ENCODE data around the gene CHFR.

DNA sequence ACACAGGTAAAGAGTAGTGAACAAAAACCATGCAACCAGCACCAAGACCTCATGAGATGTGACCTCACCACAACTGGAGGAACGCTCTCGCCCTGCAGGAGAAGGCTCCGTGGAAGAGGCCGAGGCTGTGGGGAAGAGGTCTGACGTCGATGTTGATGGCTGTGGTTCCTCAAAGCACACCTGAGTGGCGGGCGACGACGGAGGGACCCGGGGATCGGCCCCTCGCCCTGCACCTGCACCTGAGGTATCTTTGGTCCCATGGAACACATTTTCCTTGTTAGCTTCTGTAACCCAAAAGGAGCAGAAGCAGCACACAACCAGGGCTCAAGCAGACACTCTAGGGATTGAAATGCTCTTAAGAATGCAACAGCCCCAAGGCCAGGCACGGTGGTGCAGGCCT lies 17.9 kb downstream of the CHFR start:
- TF ChIP-seq, protein P1, sequence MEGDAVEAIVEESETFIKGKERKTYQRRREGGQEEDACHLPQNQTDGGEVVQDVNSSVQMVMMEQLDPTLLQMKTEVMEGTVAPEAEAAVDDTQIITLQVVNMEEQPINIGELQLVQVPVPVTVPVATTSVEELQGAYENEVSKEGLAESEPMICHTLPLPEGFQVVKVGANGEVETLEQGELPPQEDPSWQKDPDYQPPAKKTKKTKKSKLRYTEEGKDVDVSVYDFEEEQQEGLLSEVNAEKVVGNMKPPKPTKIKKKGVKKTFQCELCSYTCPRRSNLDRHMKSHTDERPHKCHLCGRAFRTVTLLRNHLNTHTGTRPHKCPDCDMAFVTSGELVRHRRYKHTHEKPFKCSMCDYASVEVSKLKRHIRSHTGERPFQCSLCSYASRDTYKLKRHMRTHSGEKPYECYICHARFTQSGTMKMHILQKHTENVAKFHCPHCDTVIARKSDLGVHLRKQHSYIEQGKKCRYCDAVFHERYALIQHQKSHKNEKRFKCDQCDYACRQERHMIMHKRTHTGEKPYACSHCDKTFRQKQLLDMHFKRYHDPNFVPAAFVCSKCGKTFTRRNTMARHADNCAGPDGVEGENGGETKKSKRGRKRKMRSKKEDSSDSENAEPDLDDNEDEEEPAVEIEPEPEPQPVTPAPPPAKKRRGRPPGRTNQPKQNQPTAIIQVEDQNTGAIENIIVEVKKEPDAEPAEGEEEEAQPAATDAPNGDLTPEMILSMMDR (IDR thresholded peaks at IDR 0.05), result no peak
- TF ChIP-seq POLR2AphosphoS5 (IDR thresholded peaks at IDR 0.05) (no peak), POLR2A (IDR thresholded peaks at IDR 0.05) (no peak)

All from upper lobe of left lung (tissue), 4 donors.